NT2/D1 (cell line): ENCODE measurements around the gene DYNC1I2.

ENCODE experiments used
- DNase-seq: peaks from one replicate; pipeline ENCODE4 v3.0.0-alpha.2; 2011; ENCODE audit warnings: low read depth, low spot score
- H3K27me3 ChIP-seq: 2 replicates; pipeline ENCODE4 v1.6.0; 2011; ENCODE audit warnings: mild to moderate bottlenecking; ENCODE audit not compliant: insufficient read length, insufficient read depth
- H3K36me3 ChIP-seq: 2 replicates; pipeline ENCODE4 v1.6.1; 2011; ENCODE audit warnings: mild to moderate bottlenecking, low read length, mixed read lengths; ENCODE audit not compliant: insufficient read depth, insufficient read length
- H3K4me1 ChIP-seq: 2 replicates; pipeline ENCODE4 v1.5.1; 2011; ENCODE audit not compliant: insufficient read depth, insufficient read length
- H3K4me3 ChIP-seq: 2 replicates; pipeline ENCODE4 v1.5.1; 2011; ENCODE audit warnings: low read depth; ENCODE audit not compliant: insufficient read length
- H3K9ac ChIP-seq: 2 replicates; pipeline ENCODE4 v1.6.0; 2011; ENCODE audit warnings: low read depth; ENCODE audit not compliant: insufficient read length
- H3K9me3 ChIP-seq: 2 replicates; pipeline ENCODE4 v1.5.1; 2011; ENCODE audit warnings: mild to moderate bottlenecking, low read length; ENCODE audit not compliant: insufficient read depth
- SUZ12 ChIP-seq: IDR thresholded peaks from 2 replicates; pipeline ENCODE4 v1.6.1; 2011; ENCODE audit not compliant: insufficient read length, insufficient read depth; ENCODE audit errors: extremely low read depth
- YY1 ChIP-seq: IDR thresholded peaks from 2 replicates; pipeline ENCODE4 v1.6.1; 2011; ENCODE audit not compliant: insufficient read length, insufficient read depth
- ZNF274 ChIP-seq: IDR thresholded peaks from 2 replicates; pipeline ENCODE4 v1.6.1; 2011; ENCODE audit warnings: mild to moderate bottlenecking, low read depth, low read length

Gene DYNC1I2

DNA sequence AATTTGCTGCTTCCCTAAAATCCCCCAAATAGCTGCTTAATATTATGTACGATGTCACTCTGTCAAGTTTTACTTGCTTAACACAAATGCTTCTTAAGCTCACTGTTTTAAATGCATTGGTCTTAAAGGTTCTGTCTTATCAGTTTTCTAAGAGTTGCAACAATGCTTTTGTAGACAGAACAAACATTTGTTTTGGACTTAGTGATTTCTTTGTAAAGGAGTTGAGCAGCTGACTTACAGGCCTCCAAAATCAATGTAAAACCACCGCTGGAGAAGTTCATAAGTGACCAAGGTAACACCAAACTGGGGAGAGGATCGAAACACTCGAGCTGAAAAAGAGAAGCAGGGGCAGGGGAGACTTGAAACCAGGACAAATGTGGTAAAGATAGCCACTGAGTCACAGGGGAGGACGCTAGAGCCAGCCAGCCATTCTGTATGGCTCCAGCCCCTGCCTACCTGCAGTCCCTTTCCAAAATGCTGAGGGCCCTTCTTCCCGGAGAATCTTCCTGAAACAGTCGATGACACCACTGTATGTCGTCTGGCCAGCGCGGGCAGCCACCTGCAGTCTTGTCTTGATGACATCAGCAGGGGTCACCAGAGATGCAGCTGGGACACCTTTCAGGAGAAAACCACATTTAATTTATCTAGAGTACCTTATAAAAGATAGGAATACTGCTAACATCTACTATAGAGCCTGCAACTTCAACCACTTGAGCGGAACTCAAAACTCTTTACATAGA is 100.2 kb downstream of the DYNC1I2 start:
- peaks cover 2% of the 10 kb centered on the region for H3K4me1 ChIP-seq
- no peak overlapping the region for H3K4me3 ChIP-seq
- H3K9ac ChIP-seq, result no peak overlapping the region
- TF ChIP-seq YY1 (no peak), ZNF274 (no peak), SUZ12 (no peak)
- H3K9me3 ChIP-seq, result no peaks in the 10 kb centered on the region
- peaks cover 13% of the 10 kb centered on the region for H3K36me3 ChIP-seq
- H3K27me3 ChIP-seq, result no peaks in the 10 kb centered on the region
- no peak for DNase-seq

DNA sequence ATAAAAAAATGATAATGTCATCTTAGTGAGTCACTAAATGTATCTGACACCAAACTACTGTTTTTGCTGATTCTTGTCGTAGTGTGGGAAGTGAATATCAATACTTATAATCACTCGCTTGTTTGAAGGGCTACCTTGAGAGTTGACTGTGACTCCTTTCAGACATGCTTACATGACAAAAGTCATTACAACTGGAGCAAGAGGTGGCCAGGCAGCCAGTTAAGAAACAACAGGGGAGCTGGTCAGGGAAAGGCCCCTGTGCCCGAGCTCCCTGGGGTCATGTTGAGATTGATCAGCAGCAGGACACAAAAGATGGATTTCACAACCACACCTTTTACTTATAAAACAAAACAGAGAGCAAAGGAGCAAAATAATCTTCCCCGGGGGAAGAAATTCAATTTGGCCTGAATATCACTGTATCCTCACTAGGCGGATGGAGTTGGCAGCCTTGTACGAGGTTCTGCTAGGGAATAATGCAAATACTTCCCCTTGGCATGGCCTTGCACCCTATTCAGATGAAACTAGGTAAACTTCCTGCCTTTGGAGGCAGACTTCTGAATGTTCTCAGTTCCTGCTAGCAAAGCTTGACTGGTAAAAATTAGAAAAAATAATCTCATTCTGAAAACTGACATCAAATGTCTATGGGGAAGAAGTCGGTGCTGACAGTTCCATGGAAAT is 101.2 kb downstream of the DYNC1I2 start:
- H3K9me3 ChIP-seq, result no peaks in the 10 kb centered on the region
- H3K4me1 ChIP-seq, result peaks cover 2% of the 10 kb centered on the region
- no peak for DNase-seq
- H3K4me3 ChIP-seq, result no peak overlapping the region
- peaks cover 13% of the 10 kb centered on the region for H3K36me3 ChIP-seq
- TF ChIP-seq YY1 (no peak), ZNF274 (no peak), SUZ12 (no peak)
- no peaks in the 10 kb centered on the region for H3K27me3 ChIP-seq
- H3K9ac ChIP-seq, result no peak overlapping the region

DNA sequence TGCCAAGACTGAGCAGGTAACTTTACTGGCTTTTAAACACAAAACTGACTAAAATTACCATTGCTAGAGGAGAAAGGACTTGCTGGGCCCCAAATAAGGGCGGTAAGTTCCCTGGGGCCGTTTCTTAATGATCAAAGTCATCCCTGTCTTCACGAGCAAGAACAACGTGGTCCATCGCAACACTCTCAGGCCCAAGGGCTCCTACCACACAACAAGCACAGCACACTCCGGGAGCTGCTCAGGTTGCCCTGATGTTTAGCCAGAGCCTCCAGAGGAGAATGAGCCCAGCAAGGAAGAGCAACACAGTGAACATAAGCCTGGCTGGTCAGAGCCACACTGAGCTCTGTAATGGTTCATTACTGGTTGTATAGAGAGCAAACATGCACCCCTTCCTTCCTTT is 102.7 kb downstream of the DYNC1I2 start:
- no peak for TF ChIP-seq SUZ12
- TF ChIP-seq YY1, result no peak
- no peak for TF ChIP-seq ZNF274
- Histone ChIP-seq H3K4me3 (no peak overlapping the region), H3K9ac (no peak overlapping the region), H3K27me3 (no peaks in the 10 kb centered on the region), H3K4me1 (peaks cover 2% of the 10 kb centered on the region), H3K9me3 (no peaks in the 10 kb centered on the region), H3K36me3 (peaks cover 9% of the 10 kb centered on the region)
- DNase-seq, result no peak

DNA sequence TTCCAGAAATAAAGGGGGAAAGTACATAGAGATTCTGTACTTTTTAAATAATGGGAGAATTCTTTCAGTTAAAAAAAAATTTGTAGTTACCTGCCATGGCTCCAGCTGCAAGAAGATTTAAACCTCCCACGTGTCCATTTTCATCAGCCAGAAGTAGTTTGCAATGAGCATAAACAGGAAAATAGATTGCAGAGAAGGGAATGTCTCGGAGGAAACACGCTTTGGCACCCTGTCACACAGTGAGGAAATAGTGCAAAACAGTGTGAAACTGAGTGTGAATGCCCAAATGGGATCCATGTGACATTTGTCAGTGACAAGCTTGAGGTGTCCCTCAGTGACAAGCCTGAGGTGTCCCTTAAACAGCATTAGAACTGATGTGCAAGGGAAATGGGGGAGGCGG is 104.1 kb downstream of the DYNC1I2 start:
- peaks cover 3% of the 10 kb centered on the region for H3K36me3 ChIP-seq

DNA sequence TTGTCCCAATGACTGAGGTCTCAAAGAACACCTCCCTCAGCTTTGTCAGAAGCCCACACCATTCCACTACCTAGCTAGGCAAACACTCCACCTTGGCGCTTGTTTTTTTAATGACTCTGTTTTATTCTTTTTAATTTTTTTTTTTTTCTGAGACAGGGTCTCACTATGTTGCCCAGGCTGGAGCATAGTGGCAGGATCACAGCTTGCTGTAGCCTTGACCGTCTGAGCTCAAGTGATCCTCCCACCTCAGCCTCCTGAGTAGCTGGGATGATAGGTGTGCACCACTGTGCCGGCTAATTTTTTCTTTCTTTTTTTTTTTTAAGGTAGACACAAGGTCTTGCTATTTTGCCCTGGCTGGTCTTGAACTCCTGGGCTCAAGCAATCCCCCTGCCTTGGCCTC is 104.9 kb downstream of the DYNC1I2 start:
- H3K9ac ChIP-seq, result no peak overlapping the region
- no peak for DNase-seq
- H3K27me3 ChIP-seq, result no peaks in the 10 kb centered on the region
- peaks cover 2% of the 10 kb centered on the region for H3K4me1 ChIP-seq
- peaks cover 3% of the 10 kb centered on the region for H3K36me3 ChIP-seq
- TF ChIP-seq SUZ12, result no peak
- no peak for TF ChIP-seq YY1
- TF ChIP-seq ZNF274, result no peak
- H3K9me3 ChIP-seq, result no peaks in the 10 kb centered on the region
- no peak overlapping the region for H3K4me3 ChIP-seq

More for the DNA sequence above, 104.1 kb downstream of the DYNC1I2 start:
- no peak for DNase-seq
- no peaks in the 10 kb centered on the region for H3K9me3 ChIP-seq
- peaks cover 2% of the 10 kb centered on the region for H3K4me1 ChIP-seq
- no peaks in the 10 kb centered on the region for H3K27me3 ChIP-seq
- no peak overlapping the region for H3K4me3 ChIP-seq
- TF ChIP-seq ZNF274 (no peak), SUZ12 (no peak), YY1 (no peak)
- H3K9ac ChIP-seq, result no peak overlapping the region

DNA sequence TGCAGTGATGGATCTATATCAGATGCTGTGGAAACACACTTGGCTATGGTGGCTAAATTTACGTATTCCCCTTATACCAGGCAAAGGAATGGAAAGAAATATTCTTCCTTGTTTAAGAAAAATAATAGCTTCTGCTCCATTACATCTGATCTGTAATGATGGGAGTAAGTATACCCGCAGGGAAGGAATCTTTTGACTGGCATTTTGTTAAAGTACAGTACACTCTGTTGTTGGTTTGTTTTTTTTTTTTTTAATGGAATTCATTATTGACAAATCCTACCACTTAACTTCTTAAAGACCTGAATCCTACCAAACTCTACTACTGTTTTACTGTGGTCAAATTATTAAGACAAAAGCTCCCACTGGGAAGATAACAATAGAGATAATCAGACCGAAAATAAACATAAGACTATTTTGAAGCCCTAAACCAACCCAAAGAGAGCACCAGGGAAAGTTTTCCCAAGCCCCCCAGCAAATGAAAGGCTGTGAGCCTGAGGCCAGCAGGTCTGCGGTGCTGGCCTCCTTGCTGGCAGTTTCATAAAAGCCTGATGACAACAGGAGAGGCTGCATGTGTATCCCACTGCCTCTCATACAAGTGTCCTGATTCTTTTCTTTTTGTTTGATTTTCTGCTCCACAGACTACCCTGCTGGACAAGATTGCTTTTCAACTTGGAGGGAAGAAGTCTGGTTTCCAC is 105.8 kb downstream of the DYNC1I2 start:
- Histone ChIP-seq H3K4me3 (no peak overlapping the region), H3K4me1 (peaks cover 2% of the 10 kb centered on the region), H3K36me3 (no peaks in the 10 kb centered on the region), H3K9me3 (no peaks in the 10 kb centered on the region), H3K27me3 (no peaks in the 10 kb centered on the region), H3K9ac (no peak overlapping the region)
- TF ChIP-seq ZNF274, result no peak
- TF ChIP-seq YY1, result no peak
- no peak for DNase-seq
